MM.1S (cell line): ENCODE measurements around the gene GDI1.

Experiments used
- CTCF ChIP-seq: fragments of 300-600 bp; sonication (generic); IDR thresholded peaks from 2 replicates; pipeline ENCODE4 v1.5.1; 2016; ENCODE audit warnings: antibody characterized with exemption, low read length, mixed read lengths
- EZH2 ChIP-seq: fragments of 300-600 bp; sonication (generic); optimal IDR thresholded peaks from 2 replicates; pipeline ENCODE3; 2017; ENCODE audit warnings: low read depth, mild to moderate bottlenecking, antibody characterized with exemption, low read length, mixed read lengths

DNA sequence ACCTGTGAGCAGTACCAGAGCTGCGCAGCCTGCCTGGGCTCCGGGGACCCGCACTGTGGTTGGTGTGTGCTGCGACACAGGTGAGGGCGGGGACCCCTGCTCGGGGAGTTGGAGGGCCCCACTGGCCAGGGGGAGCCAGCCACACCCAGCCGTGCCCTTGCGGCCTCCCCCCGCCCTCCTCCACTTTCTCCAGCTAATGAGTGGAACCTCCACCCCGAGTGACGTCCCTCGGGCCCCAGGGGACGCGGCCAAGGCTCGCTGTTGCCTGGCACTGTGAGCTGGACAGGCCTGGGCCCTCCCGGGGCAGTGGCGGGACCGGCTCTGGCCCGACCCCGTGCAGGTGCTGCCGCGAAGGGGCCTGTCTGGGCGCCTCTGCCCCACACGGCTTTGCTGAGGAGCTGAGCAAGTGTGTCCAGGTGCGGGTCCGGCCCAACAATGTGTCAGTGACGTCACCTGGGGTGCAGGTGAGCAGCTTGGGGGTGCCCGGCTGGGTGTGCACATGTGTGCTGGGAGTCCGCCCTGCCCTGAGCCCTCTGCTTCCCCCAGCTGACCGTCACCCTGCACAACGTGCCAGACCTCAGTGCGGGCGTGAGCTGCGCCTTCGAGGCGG lies 26.8 kb downstream of the GDI1 start:
- TF ChIP-seq CTCF (no peak), EZH2 (no peak)
